Myocyte (in vitro differentiated cells): Measurements from ENCODE around the gene DOCK2. TPM values are rescaled to one million over a fixed set of nuclear protein-coding genes. Genes with fewer than 3 reads are reported as not detected.

Experiments
- DNase-seq: peaks from one replicate; pipeline ENCODE4 v3.0.0-alpha.2; 2012; ENCODE audit warnings: low read depth
- microRNA counts: library from miRNA; unstranded; fragments of <30 nt; microRNA quantifications from one replicate; lab custom pipeline; 2016
- microRNA-seq: library from miRNA; unstranded; fragments of <30 nt; microRNA quantifications from one replicate; pipeline ENCODE4, GENCODE V29; 2016
- total RNA-seq: library from RNA; depleted of rRNA; stranded (reverse); fragments of >200 nt; gene quantifications from 2 replicates; pipeline ENCODE4 v1.2.3, GENCODE V29; 2014

The DOCK2 gene
- total RNA-seq, 1 donor from 2014 or later: 0.08 TPM

GRCh38 chr5:170111088-170111785 is 474.2 kb downstream of the DOCK2 start:
- no peak for DNase-seq

GRCh38 chr5:170112876-170113521 is 475.9 kb downstream of the DOCK2 start:
- DNase-seq: no peak

GRCh38 chr5:170113522-170113900 is 476.4 kb downstream of the DOCK2 start:
- no peak for DNase-seq

GRCh38 chr5:170114271-170114670 is 477.2 kb downstream of the DOCK2 start:
- DNase-seq: no peak

GRCh38 chr5:170115925-170116324 is 478.9 kb downstream of the DOCK2 start:
- DNase-seq: no peak

- DNase-seq: no peak
Measured at GRCh38 chr5:170117736-170118135, 480.7 kb downstream of the DOCK2 start.

GRCh38 chr5:170120576-170120975 is 483.5 kb downstream of the DOCK2 start:
- DNase-seq: no peak

- DNase-seq: no peak
Measured at GRCh38 chr5:170121321-170121720, 484.2 kb downstream of the DOCK2 start.

GRCh38 chr5:170126061-170126460 is 489.0 kb downstream of the DOCK2 start:
- no peak for DNase-seq

- no peak for DNase-seq
Measured at GRCh38 chr5:170126626-170127025, 489.6 kb downstream of the DOCK2 start.

GRCh38 chr5:170131235-170131634 is 494.2 kb downstream of the DOCK2 start:
- no peak for DNase-seq

GRCh38 chr5:170132269-170132975 is 495.3 kb downstream of the DOCK2 start:
- DNase-seq: peak; percentile 3

MicroRNAs within 50 kb of the gene (microRNA counts, 767-probe panel; counts per million panel counts)
- 7,150 counts per million, percentile 17 among the panel's probes with 10 or more counts for microRNA hsa-miR-378e (lab: Ali Mortazavi, UCI)

Small RNAs within 50 kb of the gene (microRNA-seq; reads per million reads assigned to microRNA genes)
- gene MIR378E: not detected

Other genes with a start within 250 kb of the DOCK2 start
- 12.2 and 13.6 TPM in 2 replicates for gene SPDL1, start 53.5 kb upstream of the DOCK2 start, total RNA-seq